GM18519 (cell line): ENCODE results near the gene MET.

Experiments
- ATAC-seq: cut with Tn5 transposase; IDR thresholded peaks from one replicate; pipeline ENCODE4 v1.9.1; 2021; ENCODE audit warnings: mild to moderate bottlenecking, moderate library complexity; ENCODE audit not compliant: unreplicated experiment, low FRiP score

Gene MET

DNA sequence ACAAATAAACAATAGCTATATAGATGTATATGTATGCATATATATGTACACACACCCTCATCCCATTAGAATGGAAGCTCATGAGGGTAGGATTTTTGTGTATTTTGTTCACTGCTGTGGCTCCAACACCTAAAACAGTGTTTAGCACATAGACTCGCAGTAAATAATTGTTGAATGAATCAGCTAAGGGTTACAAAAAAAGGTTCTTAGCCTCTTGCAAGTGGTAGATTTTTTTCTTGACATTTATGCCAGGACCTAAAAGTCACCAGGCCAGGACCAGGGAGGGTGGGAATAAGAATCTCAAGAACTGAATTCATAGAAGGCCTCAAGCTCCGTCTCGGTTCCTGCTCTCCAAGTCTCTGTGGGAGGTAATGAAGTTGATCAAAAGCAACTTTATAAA lies 107.9 kb downstream of the MET start:
- ATAC-seq, result no peak

DNA sequence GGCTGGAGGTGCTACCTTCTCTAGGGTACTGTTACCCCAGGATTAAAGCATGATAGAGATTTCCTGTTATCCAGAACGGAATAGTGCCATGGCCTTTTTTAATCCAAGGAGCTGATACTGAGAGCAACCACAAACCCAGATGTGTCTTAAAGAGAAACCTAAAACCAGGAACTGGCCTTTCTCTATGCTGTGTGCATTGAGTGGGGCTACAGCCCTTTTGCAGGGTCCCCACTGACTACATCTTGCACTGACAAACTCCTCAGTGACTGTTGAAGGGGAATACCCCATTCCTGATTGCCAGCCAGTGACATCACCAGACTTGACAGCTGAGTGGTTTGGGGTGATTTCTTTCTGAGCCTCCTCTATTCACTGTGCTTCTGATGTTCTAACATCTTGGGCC lies 108.5 kb downstream of the MET start:
- no peak for ATAC-seq

DNA sequence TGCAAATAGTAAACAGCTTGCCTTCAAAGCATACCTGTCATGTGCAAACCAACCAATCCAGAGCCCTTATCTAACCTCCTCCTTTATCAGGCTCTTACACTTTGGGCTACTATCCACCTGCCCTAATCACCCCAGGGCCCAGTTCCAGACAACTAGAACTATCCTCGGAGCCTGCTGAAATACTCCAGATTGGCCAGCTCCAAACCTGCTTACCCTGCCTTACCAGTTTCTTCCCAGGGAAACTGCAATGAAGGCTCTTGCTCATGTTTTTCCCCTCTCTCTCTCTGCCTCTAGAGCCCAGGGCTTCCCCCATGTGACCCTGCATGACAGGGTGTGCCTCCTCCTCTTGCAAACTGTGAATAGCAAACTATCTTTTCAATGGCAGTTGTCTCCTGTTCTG lies 109.0 kb downstream of the MET start:
- no peak for ATAC-seq

DNA sequence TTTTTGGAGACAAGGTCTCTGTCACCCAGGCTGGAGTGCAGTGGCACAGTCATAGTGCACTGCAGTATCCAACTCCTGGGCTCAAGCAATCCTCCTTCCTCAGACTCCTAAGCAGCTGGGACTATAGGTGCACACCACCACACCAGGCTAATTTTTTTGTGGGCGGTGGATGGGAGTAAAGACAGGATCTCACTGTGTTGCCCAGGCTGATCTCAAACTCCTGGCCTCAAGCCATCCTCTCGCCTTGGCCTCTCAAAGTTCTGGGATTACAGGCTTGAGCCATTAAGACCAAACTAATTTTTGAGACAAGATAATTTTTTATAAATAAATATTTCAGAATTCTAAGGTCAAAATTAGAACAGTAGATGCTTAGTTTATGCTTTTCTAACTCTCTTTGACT lies 109.6 kb downstream of the MET start:
- ATAC-seq, result no peak

DNA sequence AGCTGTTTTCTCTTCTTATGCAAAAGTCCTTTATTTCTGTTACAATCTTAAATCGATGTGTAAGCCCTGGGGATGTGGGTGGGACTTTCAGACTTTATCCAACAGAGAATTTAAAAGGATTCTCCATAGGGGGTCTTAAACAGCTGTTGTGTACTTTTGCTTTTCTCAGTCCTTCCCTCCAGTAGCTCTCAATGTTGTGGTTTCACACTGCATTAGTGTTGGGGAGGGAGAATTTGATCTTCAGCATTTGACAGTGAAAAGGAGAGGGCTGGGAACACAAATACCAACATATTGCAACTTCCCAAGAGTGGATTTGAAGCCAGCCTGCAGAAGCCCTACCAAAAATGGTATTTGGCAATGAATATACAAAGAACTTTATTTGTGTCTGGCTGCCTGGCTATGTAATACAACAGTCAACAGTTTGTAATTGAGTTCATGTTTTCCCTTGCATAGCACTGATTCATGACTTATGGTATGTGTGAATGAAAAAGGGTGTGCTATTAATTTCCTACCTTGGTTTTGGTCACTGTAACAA lies 110.2 kb downstream of the MET start:
- no peak for ATAC-seq

DNA sequence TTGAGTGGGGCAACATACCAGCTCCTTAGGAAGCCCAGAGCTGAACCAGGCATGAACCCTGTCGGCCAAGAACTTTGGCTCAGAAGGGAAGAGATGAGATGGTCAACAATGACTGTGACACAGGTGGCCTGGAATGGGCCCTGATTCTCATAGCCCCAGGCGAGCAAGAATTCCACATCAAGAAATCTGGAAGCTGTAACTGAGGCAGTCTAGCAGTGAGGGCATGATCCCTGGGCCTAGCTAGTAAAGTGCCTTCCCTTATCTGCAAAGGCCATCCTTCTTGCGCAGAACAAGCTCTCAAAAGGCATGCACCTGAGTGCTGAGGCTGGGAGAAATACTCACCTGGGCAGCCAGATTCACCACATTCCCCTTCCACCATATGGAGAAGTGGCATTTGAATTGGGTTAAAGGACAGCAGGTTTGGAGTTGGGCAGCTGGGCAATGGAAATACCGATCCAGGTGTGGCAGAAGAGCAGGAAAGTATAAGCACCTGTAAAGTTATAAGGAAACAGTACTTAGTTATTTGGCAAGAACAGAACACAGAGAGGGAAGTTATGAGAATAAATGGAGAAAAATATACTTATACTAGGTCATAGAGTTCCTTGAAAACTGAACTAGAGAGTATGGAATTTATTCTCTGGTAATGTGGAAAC lies 111.8 kb downstream of the MET start:
- ATAC-seq, result no peak

DNA sequence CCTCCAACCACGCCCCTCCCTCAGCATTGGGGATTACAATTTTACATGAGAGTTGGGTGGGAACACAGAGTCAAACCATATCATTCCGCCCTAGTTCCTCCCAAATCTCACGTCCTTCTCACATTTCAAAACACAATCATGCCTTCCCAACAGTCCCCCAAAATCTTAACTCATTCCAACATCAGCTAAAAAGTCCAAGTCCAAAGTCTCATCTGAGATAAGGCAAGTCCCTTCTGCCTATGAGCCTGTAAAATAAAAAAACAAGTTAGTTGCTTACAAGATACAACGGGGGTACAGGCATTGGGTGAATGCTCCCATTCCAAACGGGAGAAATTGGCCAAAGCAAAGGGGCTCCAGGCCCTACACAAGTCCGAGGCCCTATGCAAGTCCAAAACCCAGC lies 112.7 kb downstream of the MET start:
- ATAC-seq, result no peak

DNA sequence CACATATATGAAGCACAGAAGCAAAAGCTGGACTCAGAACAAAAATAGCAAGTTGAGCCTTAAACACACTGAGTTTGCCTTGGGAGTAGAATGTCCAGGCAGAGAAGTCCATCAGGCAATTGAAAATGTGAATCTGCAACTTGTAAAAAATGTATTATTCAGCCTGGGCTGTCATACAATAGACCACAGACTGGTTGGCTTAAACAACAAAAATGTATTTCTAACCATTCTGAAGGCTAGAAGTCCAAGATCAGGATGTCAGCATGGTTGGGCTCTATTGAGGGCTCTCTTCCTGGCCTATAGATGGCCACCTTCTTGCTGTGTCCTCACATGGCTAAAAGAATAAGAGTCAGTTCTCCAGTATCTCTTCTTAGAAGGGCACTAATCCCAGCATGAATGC lies 113.8 kb downstream of the MET start:
- ATAC-seq, result no peak

DNA sequence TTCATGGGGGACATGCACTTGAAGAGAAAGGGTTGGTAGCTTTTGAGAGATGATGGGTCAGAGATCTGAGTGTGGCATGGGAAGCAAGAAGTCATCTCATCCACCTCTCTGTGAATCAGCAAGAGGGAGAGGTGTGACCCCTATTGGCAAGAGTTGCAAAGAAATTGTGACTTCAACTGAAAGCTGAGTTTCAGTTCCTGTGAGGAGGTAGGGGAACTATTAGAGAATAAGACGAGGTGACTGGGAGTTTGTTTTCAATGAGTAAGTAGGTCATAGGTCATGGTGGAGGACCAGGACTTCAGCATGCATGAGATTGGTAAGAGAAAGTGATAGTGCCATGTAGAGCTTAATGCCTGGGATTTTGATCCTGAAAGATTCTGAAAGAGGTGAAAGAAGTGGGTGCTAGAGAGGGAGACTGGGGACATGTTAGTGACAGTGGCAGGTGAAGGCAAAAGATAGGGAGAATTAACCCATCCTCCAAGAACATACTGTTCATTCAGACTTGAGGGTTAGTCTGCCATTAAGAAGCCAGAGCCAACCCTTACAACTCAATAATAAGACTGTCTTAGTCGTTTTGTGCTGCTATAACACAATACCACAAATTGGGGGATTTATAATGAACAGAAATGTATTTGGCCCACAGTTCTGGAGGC lies 114.9 kb downstream of the MET start:
- ATAC-seq, result peak; percentile 99

DNA sequence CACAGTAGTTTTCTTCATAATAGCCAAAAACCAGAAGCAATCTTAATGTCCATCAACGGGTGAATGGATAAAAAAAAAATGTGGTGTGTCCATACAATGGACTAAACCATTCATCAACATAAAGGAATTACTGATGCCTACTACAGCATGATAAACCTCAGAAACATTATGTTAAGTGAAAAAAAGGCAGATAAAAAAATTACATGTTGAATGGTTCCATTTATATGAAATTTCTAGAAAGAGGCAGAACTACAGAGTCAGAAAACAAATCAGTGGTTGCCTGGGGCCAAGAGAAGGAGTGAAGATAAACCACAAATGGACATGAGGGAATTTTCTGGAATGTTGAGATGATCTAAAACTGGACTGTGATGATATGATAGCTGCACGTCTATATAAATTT lies 115.9 kb downstream of the MET start:
- no peak for ATAC-seq

DNA sequence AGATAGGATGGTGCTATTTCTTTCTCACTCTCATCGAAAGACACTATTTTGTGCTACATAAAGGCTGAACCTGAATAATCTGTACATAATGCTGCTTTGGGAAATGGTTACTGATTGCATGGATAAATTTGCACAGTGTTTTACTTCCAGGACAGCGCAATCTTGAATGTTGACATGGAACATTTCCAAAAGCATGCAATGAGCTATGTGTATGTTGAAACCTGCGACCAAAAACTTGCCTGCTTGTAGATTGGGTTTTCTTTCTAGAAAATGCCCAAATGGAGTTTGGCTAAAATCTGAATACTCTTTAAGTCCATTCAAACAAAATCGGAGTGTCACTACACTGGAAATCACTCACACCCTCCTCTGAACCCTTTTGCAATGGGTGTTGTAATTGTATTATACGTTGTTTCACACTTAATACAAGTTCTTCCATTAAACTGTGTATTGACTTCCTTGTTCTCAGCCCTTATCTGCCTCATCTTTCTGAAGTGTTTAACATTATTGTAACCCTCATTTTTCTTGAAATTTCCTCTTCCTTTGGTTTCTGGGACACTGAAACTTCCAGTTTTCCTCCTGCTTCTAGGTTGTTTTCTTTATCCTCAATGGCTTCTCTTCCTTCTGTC lies 116.7 kb downstream of the MET start:
- ATAC-seq, result no peak

DNA sequence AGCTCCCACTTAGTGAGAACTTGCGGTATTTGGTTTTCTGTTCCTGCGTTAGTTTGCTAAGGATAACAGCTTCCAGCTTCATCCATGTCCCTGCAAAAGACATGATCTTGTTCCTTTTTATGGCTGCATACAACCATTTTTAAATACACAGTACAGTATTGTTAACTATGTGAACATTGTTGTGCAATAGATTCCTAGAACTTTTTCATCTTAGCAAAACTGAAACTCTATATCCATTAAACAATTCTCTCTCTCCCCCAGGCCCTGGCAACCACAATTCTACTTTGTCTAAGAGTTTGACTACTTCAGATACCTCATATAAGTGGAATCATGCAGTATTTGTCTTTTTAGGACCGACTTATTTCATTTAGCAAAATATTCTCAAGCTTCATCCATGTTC lies 118.0 kb downstream of the MET start:
- ATAC-seq, result no peak

DNA sequence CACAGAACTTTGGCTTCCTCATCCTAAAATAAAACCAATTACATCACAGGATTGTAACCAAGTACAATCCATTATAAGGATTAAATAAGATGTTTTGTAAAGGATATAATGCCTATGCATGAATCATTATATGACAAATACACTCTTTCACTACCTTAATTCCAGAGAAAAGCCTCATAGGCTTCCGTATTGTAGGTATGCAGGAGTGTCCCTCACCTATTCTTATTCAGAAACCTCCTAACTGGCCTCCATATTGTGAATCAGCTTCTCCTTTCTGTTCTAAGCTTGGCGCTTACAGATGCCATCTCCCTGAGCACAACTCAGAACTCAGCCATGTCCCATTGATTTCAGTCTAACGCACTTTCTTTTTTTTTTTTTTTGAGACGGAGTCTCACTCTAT lies 120.8 kb downstream of the MET start:
- no peak for ATAC-seq

DNA sequence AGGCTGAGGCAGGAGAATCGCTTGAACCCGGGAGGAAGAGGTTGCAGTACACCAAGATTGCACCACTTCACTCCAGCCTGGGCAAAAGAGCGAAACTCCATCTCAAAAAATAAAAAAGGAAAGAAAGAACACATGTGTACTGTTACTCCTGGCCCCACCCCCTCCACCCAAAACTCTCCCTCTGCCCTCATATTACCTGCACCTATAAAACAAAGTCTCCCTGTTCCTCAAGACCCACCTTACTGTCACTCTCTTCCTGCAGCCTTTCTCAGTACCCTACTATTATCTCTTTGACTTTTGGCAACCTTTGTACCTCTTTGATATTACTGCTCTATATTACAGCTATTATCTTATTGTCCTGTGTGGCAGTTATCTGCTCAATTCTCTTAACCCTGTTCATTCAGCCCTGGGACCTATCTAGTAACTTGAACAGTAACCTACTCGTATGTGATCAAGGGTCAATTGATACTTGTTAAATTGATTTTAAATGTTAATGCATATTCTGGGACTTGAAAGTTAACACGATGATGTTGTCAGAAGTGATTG lies 121.9 kb downstream of the MET start:
- ATAC-seq, result no peak

DNA sequence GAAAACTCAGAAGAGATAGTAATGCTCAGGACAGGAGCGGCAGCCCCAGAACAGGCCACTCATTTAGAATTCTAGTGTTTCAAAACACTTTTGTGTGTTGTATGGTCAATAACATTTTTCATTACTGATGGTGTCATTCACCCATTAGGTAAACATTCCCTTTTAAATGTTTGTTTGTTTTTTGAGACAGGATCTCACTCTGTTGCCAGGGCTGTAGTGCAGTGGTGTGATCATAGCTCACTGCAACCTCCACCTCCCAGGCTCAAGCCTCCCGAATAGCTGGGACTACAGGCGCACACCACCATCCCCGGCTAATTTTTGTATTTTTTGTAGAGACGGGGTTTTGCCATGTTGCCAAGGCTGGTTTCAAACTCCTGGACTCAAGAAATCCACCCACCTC lies 124.5 kb downstream of the MET start:
- no peak for ATAC-seq

DNA sequence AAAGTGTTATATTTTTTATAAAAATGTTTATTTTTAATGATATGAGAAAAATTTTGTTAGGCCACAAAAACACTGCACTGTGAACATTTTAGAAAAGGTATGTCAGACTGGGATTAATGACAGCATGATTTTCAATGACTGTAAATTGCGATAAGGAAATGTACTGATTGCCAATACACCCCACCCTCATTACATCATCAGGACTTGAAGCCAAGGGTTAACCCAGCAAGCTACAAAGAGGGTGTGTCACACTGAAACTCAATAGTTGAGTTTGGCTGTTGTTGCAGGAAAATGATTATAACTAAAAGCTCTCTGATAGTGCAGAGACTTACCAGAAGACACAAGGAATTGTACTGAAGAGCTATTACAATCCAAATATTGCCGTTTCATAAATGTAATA lies 125.6 kb downstream of the MET start:
- no peak for ATAC-seq

DNA sequence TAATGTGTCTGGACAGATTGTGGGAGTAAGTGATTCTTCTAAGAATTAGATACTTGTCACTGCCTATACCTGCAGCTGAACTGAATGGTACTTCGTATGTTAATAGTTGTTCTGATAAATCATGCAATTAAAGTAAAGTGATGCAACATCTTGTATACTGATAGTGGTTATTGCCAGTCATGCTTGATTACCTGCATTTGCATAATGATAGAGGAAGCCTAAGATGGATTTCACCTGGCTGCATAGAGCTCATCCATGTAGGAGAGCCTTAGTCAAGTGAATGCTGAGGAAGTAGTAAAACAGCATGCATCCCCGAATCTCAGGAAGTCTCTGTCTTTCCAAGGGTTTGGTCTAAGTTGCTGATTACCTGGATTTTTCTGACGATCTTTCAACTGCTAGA lies 126.2 kb downstream of the MET start:
- ATAC-seq, result no peak

DNA sequence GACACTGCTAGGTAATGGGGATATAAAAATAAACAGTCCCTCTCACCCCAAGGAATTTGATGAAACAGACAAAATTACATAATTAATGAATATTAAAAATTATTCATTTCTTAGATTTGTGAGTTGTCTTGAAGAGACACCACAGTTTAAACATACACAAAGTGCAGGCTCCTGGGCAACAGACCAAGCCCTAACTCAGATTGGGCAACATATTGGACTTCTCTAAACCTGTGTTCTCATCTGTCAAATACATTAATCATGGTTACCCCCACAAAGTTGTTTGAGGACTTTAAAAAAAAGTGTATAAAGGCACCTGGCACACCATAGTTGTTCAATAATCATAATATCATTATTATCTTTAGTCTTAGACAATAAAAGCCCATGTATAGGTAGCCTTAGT lies 127.9 kb downstream of the MET start:
- ATAC-seq, result no peak

DNA sequence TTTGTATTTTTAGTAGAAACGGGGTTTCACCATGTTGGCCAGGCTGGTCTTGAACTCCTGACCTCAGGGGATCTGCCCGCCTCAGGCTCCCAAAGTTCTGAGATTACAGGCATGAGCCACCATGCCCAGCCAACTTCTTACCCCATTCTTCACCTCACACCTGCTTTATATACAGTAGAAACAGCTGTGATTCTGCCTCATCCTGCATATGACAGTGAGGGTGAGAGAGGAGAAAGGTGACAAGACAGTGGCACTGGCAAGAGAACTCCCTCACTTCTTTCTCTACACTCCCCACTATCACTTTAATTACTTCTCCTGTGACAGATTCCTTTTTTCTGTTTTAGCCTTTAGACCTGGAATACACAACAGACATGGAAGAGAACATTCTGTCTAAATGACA lies 128.6 kb downstream of the MET start:
- ATAC-seq, result no peak

DNA sequence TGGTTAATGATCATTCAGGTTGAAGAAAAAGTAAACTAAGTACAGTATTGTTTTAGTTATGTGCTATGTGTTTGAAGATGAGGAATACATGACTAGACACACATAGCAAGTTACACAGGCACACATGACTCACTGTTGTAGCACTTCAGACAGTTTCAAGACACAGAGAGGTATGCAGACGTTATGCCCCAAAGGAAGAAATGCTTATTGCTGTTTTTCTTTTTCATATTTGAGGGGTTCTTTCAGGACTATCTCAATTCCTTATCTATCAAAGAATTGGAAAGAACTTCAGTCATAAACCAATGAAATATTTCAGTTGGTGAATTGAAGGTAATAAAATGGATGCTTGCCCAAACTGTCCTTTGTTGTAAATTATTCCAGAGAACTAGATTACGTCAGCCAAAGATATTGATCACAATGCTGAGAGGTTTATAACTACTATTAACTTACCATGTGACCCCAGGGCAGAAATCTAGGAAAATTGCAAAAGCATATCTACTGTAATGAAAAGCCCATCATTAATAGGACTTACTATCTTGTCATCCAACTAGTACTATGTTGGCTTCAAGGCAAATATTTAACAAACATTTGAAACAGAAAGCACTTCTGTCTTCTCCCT lies 129.2 kb downstream of the MET start:
- ATAC-seq, result no peak

DNA sequence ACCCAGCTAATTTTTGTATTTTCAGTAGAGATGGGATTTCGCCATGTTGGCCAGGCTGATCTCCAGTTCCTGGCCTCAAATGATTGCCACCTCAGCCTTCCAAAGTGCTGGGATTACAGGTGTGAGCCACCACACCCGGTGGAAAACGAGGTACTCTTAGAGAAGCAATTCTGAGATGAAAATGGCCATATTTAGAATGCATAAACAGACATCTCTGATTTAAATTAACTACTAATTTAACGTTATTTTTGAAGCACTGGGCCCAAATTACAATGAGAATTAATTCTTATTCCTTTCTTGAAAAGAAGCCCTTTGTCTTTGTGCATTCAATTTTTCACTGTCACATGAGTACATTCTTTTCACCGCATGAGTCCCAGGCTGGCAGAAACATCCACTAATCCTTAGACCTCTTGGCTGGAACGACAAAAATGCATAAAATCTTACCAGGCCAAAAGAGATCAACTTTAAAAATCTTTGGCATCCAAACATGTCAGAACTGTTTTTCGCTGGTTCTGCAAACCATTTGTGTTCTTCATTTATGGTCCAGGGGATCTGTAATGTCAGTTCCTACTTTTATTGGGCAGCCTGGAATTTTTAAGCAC lies 130.2 kb downstream of the MET start:
- ATAC-seq, result no peak
